ENCODE data around the gene HSPA12B. TPM values are rescaled to one million over a fixed set of nuclear protein-coding genes. Genes with fewer than 3 reads are reported as not detected.
A peak's percentile ranks its signal among the peaks of the same experiment; 100 is the strongest.

HSPA12B gene
- total and polyA plus RNA-seq, 2 donors (not counting 3 experiments of a cell fraction or from before 2014, with no cell fraction given): 3.7 to 6.6 TPM

- no peak for FAIRE-seq
- POLR2A ChIA-PET: no interaction called here
- H3K4me3 ChIP-seq (replicated peaks in 1 of 3; ENCODE audit: insufficient read depth in 1 of 3, low read depth in 1 of 3, low read length in 3 of 3): no peak overlapping the region
Observed at GRCh38 chr20:3797592-3798372, 65.3 kb downstream of the HSPA12B start.

More at GRCh38 chr20:3797592-3798372, 65.3 kb downstream of the HSPA12B start:
- no peak overlapping the region for H2AFZ ChIP-seq (ENCODE audit: low read depth, low read length)
- TF ChIP-seq CTCF (IDR thresholded peaks at IDR 0.05; ENCODE audit: extremely low read depth in 1 of 2, insufficient read depth in 1 of 2, low read depth in 1 of 2, low read length in 2 of 2) (no peak), MYC (IDR thresholded peaks at IDR 0.05; ENCODE audit: low read depth, low read length) (no peak), MAX (IDR thresholded peaks at IDR 0.05; ENCODE audit: insufficient read depth, insufficient read length) (no peak), FOS (IDR thresholded peaks at IDR 0.05; ENCODE audit: borderline replicate concordance, insufficient read depth, low read length) (no peak), POLR2A (IDR thresholded peaks at IDR 0.05; ENCODE audit: low read depth, low read length) (no peak), JUN (IDR thresholded peaks at IDR 0.05; ENCODE audit: borderline replicate concordance, insufficient read depth, insufficient read length, low read depth) (no peak), EZH2 (IDR thresholded peaks at IDR 0.05; ENCODE audit: borderline replicate concordance, low read depth, low read length, severe bottlenecking) (no peak), POLR2AphosphoS5 (IDR thresholded peaks at IDR 0.05; ENCODE audit: insufficient read depth, low read depth, low read length) (no peak), GATA2 (IDR thresholded peaks at IDR 0.05; ENCODE audit: insufficient read depth, insufficient read length, low read depth, low read length) (no peak)
- no peaks in the 10 kb centered on the region for H3K27me3 ChIP-seq (ENCODE audit: control insufficient read depth in 2 of 2, insufficient read depth in 2 of 2, low read length in 2 of 2)
- H3K9me3 ChIP-seq (replicated peaks; ENCODE audit: control insufficient read depth, insufficient read depth, low read length): no peaks in the 10 kb centered on the region
- H3K4me2 ChIP-seq (ENCODE audit: insufficient read depth, low read length): peak overlapping the region; percentile 68
- no TSS peak for BruUV-seq (replicated peaks)
- no peaks in the 10 kb centered on the region for H3K9me1 ChIP-seq (replicated peaks; ENCODE audit: control insufficient read depth, extremely low read depth, insufficient read depth, low read length)
- no peak overlapping the region for H3K27ac ChIP-seq (ENCODE audit: insufficient read depth, low read depth, low read length)
- DNase-seq (ENCODE audit: low read depth, low spot score): no peak
- dilution Hi-C loops (cut with MboI; ENCODE audit: extremely low pct_ligation_motif_present, low sequenced_read_pairs): no loop called here
- CTCF ChIA-PET: no interaction called here
- H3K79me2 ChIP-seq (ENCODE audit: control insufficient read depth, insufficient read depth, low read length): peaks cover 25% of the 10 kb centered on the region
- no peaks in the 10 kb centered on the region for H4K20me1 ChIP-seq (replicated peaks; ENCODE audit: control insufficient read depth, extremely low read depth, insufficient read depth, low read length)
- H3K4me1 ChIP-seq (ENCODE audit: control insufficient read depth, extremely low read depth, insufficient read depth, low read length): peaks cover 20% of the 10 kb centered on the region
- intact Hi-C loops (cut with micrococcal nuclease): no loop called here
- no peak overlapping the region for H3K9ac ChIP-seq (replicated peaks; ENCODE audit: extremely low read depth, insufficient read depth, low read length)
- H3K36me3 ChIP-seq (ENCODE audit: control insufficient read depth in 2 of 2, extremely low read depth in 1 of 2, insufficient read depth in 2 of 2, low read length in 2 of 2): peaks cover 0 to 13% of the 10 kb centered on the region in 2 experiments
